Skeletal muscle tissue (tissue), 4 donors: ENCODE measurements around the gene IL33. TPM values are rescaled to one million over a fixed set of nuclear protein-coding genes. Genes with fewer than 3 reads are reported as not detected.
"Not testable (repeated sequence)": the region's sequence is repeated elsewhere in the genome, so short reads cannot be mapped to it uniquely, and the experiment has no call there.

Experiments
- H3K27ac ChIP-seq: one replicate; pipeline ENCODE4 v1.7.0; 2013; ENCODE audit warnings: mild to moderate bottlenecking, low read depth, low read length, inconsistent platforms
- H3K27me3 ChIP-seq, 3 donors: one replicate each; pipeline ENCODE4 v1.7.0; 2013; ENCODE audit warnings: low read length in 3 of 3; ENCODE audit not compliant: control insufficient read depth in 3 of 3, insufficient read depth in 3 of 3
- H3K36me3 ChIP-seq, 3 donors: one replicate each; pipeline ENCODE4 v1.7.0; 2013; ENCODE audit warnings: low read length in 3 of 3; ENCODE audit not compliant: control insufficient read depth in 3 of 3, insufficient read depth in 3 of 3
- H3K4me1 ChIP-seq, 3 donors: one replicate each; pipeline ENCODE4 v1.7.0; 2013; ENCODE audit warnings: low read length in 3 of 3, mild to moderate bottlenecking in 3 of 3; ENCODE audit not compliant: control insufficient read depth in 3 of 3, insufficient read depth in 3 of 3
- H3K4me3 ChIP-seq, 3 donors: one replicate each; pipeline ENCODE4 v1.7.0; 2013; ENCODE audit warnings: low read length in 3 of 3
- H3K9ac ChIP-seq, 3 donors: one replicate each; pipeline ENCODE4 v1.7.0; 2013; ENCODE audit warnings: low read length in 3 of 3, mild to moderate bottlenecking in 3 of 3, moderate library complexity in 2 of 3, low read depth in 1 of 3
- H3K9me3 ChIP-seq, 3 donors: one replicate each; pipeline ENCODE4 v1.7.0; 2013; ENCODE audit warnings: low read length in 3 of 3; ENCODE audit not compliant: control insufficient read depth in 3 of 3
- total RNA-seq: library from RNA; depleted of rRNA; stranded (reverse); fragments of >200 nt; gene quantifications from one replicate; pipeline ENCODE4 v1.2.3, GENCODE V29; 2014
- donor health status: Osteomylitis.

IL33 gene
- 14.6 TPM for total RNA-seq

- no peaks in the 10 kb centered on the region for H3K9me3 ChIP-seq
- peak within 1 kb of the TSS in 1 of 3 donors; percentile 55 for H3K4me3 ChIP-seq
- no peak within 1 kb of the TSS for H3K9ac ChIP-seq
- no peaks in the 10 kb centered on the region for H3K36me3 ChIP-seq
- no peaks in the 10 kb centered on the region for H3K4me1 ChIP-seq
- H3K27me3 ChIP-seq: no peaks in the 10 kb centered on the region
- H3K27ac ChIP-seq: peak within 1 kb of the TSS; percentile 4
Observed at GRCh38 chr9:6215562-6215961, at the start of gene IL33. Gene IL33 (plus strand): TSS chr9:6215807. CDS start chr9:6241695, 25,888 bp downstream.

- Histone ChIP-seq H3K4me3 (no peak overlapping the region), H3K9ac (no peak overlapping the region), H3K36me3 (no peaks in the 10 kb centered on the region), H3K27ac (no peak overlapping the region), H3K27me3 (no peaks in the 10 kb centered on the region), H3K9me3 (peaks cover 4 to 10% (median 7%) of the 10 kb centered on the region in 3 donors), H3K4me1 (no peaks in the 10 kb centered on the region)
Observed at GRCh38 chr9:6171667-6172066, 43.9 kb upstream of the IL33 start.

GRCh38 chr9:6173914-6174313 lies 41.7 kb upstream of the IL33 start:
- H3K4me3 ChIP-seq: no peak overlapping the region
- H3K27ac ChIP-seq: no peak overlapping the region
- H3K36me3 ChIP-seq: no peaks in the 10 kb centered on the region
- peaks cover 4 to 10% (median 7%) of the 10 kb centered on the region in 3 donors for H3K9me3 ChIP-seq
- H3K27me3 ChIP-seq: no peaks in the 10 kb centered on the region
- H3K4me1 ChIP-seq: no peaks in the 10 kb centered on the region
- no peak overlapping the region for H3K9ac ChIP-seq

GRCh38 chr9:6182549-6183226 lies 32.9 kb upstream of the IL33 start:
- H3K9me3 ChIP-seq, H3K27me3 ChIP-seq, H3K9ac ChIP-seq, H3K4me1 ChIP-seq, H3K27ac ChIP-seq, H3K36me3 ChIP-seq, H3K4me3 ChIP-seq: not testable (repeated sequence)

GRCh38 chr9:6183227-6183551 lies 32.4 kb upstream of the IL33 start:
- H3K9me3 ChIP-seq: no peaks in the 10 kb centered on the region
- no peak overlapping the region for H3K9ac ChIP-seq
- H3K27me3 ChIP-seq: no peaks in the 10 kb centered on the region
- H3K36me3 ChIP-seq: no peaks in the 10 kb centered on the region
- no peak overlapping the region for H3K27ac ChIP-seq
- H3K4me1 ChIP-seq: no peaks in the 10 kb centered on the region
- no peak overlapping the region for H3K4me3 ChIP-seq

- Histone ChIP-seq H3K9ac (no peak overlapping the region), H3K36me3 (no peaks in the 10 kb centered on the region), H3K4me3 (no peak overlapping the region), H3K4me1 (no peaks in the 10 kb centered on the region), H3K27ac (no peak overlapping the region), H3K27me3 (no peaks in the 10 kb centered on the region), H3K9me3 (no peaks in the 10 kb centered on the region)
Observed at GRCh38 chr9:6183627-6184026, 32.0 kb upstream of the IL33 start.

GRCh38 chr9:6184749-6185645 lies 30.6 kb upstream of the IL33 start:
- Histone ChIP-seq H3K36me3 (no peaks in the 10 kb centered on the region), H3K9me3 (no peaks in the 10 kb centered on the region), H3K9ac (no peak overlapping the region), H3K27me3 (no peaks in the 10 kb centered on the region), H3K27ac (no peak overlapping the region), H3K4me1 (no peaks in the 10 kb centered on the region), H3K4me3 (no peak overlapping the region)

GRCh38 chr9:6186691-6187090 lies 28.9 kb upstream of the IL33 start:
- Histone ChIP-seq H3K27ac (no peak overlapping the region), H3K36me3 (no peaks in the 10 kb centered on the region), H3K27me3 (no peaks in the 10 kb centered on the region), H3K4me3 (no peak overlapping the region), H3K9ac (no peak overlapping the region), H3K9me3 (no peaks in the 10 kb centered on the region), H3K4me1 (no peaks in the 10 kb centered on the region)

GRCh38 chr9:6187272-6187671 lies 28.3 kb upstream of the IL33 start:
- Histone ChIP-seq H3K27ac (no peak overlapping the region), H3K27me3 (no peaks in the 10 kb centered on the region), H3K4me1 (no peaks in the 10 kb centered on the region), H3K9me3 (no peaks in the 10 kb centered on the region), H3K36me3 (no peaks in the 10 kb centered on the region), H3K9ac (no peak overlapping the region), H3K4me3 (no peak overlapping the region)

GRCh38 chr9:6188466-6188865 lies 27.1 kb upstream of the IL33 start:
- no peak overlapping the region for H3K9ac ChIP-seq

More at GRCh38 chr9:6188466-6188865, 27.1 kb upstream of the IL33 start:
- H3K4me3 ChIP-seq: no peak overlapping the region
- H3K36me3 ChIP-seq: no peaks in the 10 kb centered on the region
- H3K9me3 ChIP-seq: no peaks in the 10 kb centered on the region
- no peaks in the 10 kb centered on the region for H3K27me3 ChIP-seq
- no peak overlapping the region for H3K27ac ChIP-seq
- no peaks in the 10 kb centered on the region for H3K4me1 ChIP-seq
